NT2/D1 (cell line): Measurements from ENCODE around the gene FAM177A1.

Source experiments
- YY1 ChIP-seq: IDR thresholded peaks from 2 replicates; pipeline ENCODE4 v1.6.1; 2011; ENCODE audit not compliant: insufficient read length, insufficient read depth
- ZNF274 ChIP-seq: IDR thresholded peaks from 2 replicates; pipeline ENCODE4 v1.6.1; 2011; ENCODE audit warnings: mild to moderate bottlenecking, low read depth, low read length

DNA sequence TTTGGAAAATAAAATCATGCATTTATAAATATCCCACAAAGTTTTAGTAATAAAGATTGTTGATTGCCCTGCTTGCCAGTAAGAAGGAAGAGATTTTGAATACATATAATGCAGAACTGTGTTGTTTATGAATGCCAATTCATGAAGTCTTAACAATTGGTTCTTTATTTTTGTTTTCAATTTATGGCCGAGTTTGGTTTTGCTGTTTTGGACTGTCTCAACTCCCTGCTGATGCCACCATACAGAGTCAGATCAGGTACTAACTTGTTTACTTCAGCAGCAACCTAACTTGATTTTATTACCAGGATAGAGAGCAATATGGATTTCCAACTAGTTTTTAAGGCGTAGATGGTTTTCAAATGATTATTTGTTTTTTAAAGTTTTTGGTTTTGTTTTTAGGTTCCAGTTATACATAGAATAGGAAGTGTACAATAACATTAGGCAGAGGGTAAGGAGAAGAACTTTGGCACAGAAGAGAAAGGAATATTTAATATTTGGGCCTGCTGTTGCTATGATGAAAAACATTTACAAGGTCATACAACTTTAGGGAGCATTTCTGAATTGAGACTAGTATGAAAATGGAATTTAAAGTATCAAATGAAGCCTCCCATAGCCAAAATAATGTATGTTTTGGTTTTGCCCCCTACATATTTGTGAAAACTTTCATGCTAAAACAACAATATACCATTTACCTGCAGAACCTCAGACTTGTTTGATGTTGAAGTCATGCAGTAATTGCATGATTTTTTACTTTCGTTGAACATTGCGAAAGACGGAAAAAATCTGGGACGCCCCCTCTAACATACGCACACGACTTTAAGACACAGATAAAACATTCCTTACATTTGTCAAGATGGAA lies 904 bp upstream of the FAM177A1 start:
- TF ChIP-seq ZNF274 (no peak), YY1 (no peak)
